Measurements from ENCODE around the gene EEF2K. TPM values are rescaled to one million over a fixed set of nuclear protein-coding genes. Genes with fewer than 3 reads are reported as not detected.
A peak's percentile ranks its signal among the peaks of the same experiment; 100 is the strongest.
"Not testable (repeated sequence)": the region's sequence is repeated elsewhere in the genome, so short reads cannot be mapped to it uniquely, and the experiment has no call there.

EEF2K gene
- total RNA-seq, 1 donor from 2014 or later = 28.3 TPM

GRCh38 chr16:22190081-22190775 lies 15.8 kb upstream of the EEF2K start:
- peak; percentile 78 for DNase-seq

DNA sequence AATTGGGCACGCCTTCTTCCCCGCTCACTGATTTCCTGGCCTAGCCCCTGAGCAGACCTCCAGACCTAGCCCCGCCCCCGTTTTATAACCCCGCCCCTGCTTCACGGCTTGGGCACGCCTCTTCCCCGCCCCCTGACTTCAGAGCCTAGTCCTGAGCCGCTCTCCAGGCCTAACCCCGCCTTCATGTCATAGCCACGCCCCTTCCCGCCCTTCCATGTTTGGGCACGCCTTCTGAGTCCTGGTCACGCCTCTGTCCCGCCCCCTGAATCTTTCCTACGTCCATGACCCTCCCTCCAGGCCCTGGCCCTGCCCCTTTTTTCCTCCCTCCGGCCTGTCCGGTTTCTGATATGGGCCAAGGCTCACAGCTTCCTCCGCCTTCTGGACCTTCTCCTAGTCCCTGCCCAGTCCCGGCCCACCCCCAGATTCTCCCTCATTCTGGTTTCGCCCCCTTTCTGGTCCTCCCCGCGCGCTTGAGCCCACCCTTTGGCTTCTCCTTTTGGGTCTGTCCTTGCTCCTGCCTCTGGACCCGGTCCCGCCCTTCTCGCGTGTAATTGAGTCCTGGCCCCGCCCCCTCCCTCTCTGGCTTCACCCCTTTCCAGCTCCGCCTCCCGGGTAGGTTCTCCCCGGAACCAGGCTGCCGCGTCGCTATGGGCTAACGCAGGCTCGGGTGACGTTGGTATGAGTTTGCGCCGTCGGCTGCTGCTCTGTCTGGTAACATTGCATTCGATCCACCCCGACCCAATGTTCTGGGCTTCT lies 15.1 kb upstream of the EEF2K start:
- peak; percentile 100 for DNase-seq

- DNase-seq = peak; percentile 80
Observed at GRCh38 chr16:22191532-22192260, 14.4 kb upstream of the EEF2K start.

GRCh38 chr16:22192261-22193062 lies 13.6 kb upstream of the EEF2K start:
- peak; percentile 93 for DNase-seq

DNA sequence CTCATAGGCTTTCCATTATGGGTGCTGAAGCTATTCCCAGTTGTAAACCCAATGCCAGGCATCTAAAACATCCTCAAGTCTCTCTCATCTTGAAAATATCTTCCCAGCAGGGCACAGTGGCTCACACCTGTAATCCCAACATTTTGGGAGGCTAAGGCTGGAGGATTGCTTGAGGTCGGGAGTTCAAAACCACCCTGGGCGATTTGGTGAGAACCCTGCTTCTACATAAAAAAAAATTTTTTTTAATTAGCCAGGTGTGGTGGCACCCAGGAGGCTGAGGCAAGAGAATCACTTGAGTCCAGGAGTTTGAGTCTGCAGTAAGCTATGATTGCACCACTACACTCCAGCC lies 13.0 kb upstream of the EEF2K start:
- no peak for DNase-seq

DNA sequence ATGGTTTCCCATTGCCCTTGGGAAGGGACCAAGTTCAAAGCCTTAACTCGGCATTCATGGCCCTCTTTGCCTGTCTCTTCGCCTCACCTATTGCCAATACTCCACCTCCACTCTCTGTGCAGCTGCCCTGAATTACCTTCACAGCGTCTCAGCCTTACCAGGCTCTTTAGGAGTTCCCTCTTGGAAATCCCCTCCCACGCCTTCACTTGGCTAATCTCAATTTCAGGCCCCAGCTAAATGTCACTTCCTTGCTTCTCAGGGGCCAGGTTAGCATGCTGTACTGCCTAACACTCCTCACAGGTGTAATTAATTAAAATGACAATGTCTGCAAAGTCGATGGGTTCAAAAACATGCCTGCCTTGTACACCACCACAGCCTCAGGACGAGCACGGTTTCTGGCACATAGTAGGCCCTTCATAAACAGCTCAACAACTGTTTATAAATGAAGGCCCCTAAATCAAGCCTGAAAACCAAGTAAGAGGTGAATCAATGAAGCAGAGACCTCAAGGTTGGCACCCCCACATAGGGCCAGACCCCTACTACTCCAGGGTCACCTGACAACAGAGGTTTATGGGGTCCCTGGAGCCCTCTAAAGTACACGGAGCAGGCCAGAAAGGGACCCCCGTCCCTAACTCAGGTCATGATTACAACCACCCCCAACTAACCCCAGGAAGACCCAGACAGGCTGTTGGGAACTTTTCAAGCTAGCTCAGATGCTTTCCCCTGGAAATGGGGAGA lies 11.2 kb upstream of the EEF2K start:
- DNase-seq = no peak

DNA sequence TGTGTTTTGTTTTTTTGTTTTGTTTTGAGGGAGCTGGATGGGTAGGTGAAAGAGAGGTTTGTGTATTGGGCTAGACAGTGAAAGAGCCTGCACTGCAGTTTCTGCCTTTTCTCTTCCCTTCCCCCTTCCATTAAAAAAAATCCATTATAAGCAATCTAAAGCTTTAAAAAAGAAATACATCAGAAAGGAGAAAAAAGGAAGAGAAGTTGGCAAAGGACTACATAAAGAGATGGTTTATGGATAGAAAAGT lies 10.7 kb upstream of the EEF2K start:
- no peak for DNase-seq

- peak; percentile 91 for DNase-seq
Observed at GRCh38 chr16:22195695-22196558, 10.2 kb upstream of the EEF2K start.

GRCh38 chr16:22196559-22197168 lies 9.4 kb upstream of the EEF2K start:
- not testable (repeated sequence) for DNase-seq

GRCh38 chr16:22198547-22199293 lies 7.4 kb upstream of the EEF2K start:
- DNase-seq = no peak

DNA sequence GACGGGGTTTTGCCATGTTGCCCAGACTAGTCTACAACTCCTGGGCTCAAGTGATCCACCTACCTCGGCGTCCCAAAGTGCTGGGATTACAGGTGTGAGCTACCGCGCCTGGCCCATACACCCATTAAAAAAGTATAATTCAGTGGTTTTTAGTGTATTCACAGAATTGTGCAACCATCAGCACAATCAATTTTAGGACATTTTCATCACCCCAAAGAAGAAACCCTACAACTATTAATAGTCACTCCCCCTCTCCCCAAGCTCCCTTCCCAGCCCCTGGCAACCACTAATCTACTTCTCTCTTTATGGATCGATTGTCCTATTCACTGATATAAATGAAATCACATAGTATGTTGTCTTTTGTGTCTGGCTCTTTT lies 3.8 kb upstream of the EEF2K start:
- DNase-seq = no peak

DNA sequence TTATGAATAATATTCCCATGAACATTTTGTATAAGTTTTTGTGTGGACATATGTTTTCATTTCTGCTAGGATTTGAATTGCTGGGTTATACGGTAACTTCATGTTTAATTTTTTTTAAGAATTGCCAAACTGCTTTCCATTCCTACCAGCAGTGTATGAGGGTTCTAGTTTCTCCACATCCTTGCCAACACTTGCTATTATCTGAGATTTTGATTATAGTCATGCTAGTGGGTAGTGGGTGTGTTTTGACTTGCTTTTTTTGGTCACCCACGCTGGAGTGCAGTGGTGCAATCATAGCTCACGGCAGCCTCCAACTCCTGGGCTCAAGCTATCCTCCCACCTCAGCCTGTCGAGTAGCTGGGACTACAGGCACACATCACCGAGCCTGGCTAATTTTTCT lies 3.0 kb upstream of the EEF2K start:
- no peak for DNase-seq

- DNase-seq = no peak
Observed at GRCh38 chr16:22204091-22204655, 1.9 kb upstream of the EEF2K start.

GRCh38 chr16:22205577-22206012 lies 483 bp upstream of the EEF2K start:
- DNase-seq = no peak

GRCh38 chr16:22206842-22207714 lies 1.0 kb downstream of the EEF2K start:
- DNase-seq = peak; percentile 54

DNA sequence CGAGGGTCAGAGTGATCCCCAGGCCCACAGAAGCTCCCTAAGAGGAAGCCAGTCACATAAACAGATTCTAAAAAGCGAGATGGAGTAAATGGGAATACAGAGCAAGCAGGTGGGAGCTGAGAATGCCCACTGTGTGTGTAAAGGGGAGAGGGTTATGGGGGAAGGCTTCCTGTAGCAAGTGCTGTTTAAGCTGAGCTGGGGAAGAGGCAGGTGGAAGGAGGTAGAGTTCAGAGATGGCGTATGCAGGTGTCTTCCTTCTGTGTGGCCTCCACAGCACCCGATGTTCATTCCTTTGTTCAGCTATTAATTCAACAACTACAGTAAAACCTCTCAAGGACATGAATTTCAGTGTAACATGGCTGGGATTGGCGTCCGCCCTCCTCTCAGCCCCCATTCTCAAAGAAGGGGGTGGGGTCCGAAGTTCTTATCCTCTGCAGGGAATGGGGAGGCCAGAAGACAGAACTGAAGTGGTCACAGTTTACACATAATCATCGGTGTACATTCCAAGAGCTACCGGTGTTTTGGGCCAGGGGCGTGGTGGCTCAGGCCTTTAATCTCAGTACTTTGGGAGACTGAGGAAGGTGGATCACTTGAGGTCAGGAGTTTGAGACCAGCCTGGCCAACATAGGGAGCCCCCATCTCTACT lies 1.8 kb downstream of the EEF2K start:
- DNase-seq = no peak

- no peak for DNase-seq
Observed at GRCh38 chr16:22210285-22210684, 4.2 kb downstream of the EEF2K start.

GRCh38 chr16:22210854-22211253 lies 4.8 kb downstream of the EEF2K start:
- no peak for DNase-seq

Measured in skin of body (tissue), 2 donors.